GM10266 (cell line): ENCODE data around the gene GRN.
"Not testable (repeated sequence)": the region's sequence is repeated elsewhere in the genome, so short reads cannot be mapped to it uniquely, and the experiment has no call there.

Experiments used
- DNase-seq: peaks from one replicate; pipeline ENCODE4 v3.0.0; 2012; ENCODE audit errors: extremely low spot score
- TF ChIP-seq, protein P1 (sequence below): IDR thresholded peaks from 2 replicates; pipeline ENCODE4 v1.5.1; 2012; ENCODE audit warnings: mild to moderate bottlenecking, low read depth; ENCODE audit not compliant: control insufficient read depth, insufficient read depth; ENCODE audit errors: missing control alignments

Gene GRN

DNA sequence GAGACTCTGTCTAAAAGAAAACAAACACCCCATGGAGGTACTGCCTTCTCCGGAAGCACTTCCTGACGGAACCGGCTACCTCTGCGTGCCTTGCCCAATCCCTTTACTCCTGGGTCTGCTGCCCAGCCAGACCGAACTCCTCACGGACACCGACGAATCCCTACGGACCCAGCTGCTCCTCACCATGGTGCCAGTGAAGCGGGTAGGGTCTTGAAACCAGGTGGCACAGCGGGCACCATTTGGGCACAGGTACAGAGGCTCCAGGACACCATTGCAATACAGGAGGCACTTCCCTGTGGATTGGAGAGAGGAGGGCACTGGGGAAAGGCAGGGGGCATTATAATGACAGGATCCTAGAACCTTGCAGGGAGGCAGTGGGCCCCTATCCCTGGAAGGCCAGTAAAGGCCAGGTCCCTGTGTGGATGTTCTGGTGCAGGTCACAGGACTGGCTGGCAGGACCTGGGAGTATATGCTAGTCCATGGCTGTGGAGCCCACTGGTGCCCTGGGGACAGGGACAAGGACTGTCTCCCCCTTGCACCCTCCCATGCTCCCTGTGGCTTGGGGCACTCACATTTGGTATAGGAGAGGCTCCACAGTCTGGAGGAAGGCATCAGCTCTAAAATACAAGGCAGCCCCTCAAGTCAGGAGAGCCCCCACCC, 22.7 kb upstream of the GRN start:
- TF ChIP-seq, protein P1, sequence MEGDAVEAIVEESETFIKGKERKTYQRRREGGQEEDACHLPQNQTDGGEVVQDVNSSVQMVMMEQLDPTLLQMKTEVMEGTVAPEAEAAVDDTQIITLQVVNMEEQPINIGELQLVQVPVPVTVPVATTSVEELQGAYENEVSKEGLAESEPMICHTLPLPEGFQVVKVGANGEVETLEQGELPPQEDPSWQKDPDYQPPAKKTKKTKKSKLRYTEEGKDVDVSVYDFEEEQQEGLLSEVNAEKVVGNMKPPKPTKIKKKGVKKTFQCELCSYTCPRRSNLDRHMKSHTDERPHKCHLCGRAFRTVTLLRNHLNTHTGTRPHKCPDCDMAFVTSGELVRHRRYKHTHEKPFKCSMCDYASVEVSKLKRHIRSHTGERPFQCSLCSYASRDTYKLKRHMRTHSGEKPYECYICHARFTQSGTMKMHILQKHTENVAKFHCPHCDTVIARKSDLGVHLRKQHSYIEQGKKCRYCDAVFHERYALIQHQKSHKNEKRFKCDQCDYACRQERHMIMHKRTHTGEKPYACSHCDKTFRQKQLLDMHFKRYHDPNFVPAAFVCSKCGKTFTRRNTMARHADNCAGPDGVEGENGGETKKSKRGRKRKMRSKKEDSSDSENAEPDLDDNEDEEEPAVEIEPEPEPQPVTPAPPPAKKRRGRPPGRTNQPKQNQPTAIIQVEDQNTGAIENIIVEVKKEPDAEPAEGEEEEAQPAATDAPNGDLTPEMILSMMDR: no peak
- no peak for DNase-seq

GRCh38 chr17:44323359-44324091, 21.6 kb upstream of the GRN start:
- DNase-seq: no peak
- TF ChIP-seq, protein P1: no peak

DNA sequence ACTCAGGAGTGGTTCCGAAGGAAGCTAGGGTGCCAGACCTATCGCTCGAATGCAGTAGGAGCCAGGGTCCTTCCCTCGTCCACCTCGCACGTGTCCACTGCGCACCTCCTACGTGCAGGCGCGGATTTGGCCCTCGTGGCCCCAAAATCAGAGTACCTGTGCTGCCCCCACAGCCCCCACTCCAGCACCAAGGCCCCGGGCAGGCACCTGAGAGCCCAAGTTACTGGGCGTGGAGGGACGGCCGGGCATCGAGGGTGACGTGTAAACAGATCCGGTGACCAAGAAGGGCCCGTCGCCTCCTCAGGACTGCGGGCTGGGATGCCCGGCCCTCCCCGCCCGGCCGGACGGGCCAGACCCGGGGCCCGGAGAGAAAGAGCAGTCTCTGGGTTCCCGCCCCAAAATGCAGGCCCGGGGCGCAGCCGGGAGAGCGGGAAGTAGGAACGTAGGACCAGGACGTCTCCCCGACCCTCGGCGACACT, 21.0 kb upstream of the GRN start:
- DNase-seq: peak; percentile 41
- TF ChIP-seq, protein P1: no peak

- TF ChIP-seq, protein P1: no peak
- peak; percentile 97 for DNase-seq
Observed at GRCh38 chr17:44324571-44325275, 20.4 kb upstream of the GRN start, which contains the start of gene SLC25A39. TSS of gene SLC25A39 (minus strand) at chr17:44324823. CDS start at chr17:44323562, 1,261 bp downstream.

DNA sequence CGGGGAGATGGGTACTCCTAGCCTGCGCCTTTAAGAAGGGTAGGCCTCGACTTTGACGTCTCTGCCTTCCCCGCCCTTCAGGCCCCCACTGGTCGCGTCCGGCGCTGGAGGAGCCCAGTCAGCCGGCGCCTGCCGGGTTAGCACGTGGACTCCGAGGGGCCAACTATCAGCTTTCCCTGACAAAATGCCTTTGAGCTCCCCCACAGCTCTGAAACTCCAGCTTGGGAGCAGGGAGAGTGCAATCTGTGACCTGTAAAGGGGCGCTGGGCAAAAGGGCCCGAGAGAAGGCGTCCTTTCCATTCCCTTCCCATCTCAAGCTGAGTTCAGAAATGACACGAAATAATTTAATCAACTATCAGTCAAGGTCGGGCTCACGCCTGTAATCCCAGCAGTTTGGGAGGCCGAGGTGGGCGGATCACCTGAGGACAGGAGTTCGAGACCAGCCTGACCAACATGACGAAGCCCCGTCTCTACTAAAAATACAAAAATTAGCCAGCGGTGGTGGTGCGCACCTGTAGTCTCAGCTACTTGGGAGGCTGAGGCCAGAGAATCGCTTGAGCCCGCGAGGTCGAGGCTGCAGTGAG, 18.1 kb upstream of the GRN start:
- TF ChIP-seq, protein P1: no peak

GRCh38 chr17:44327715-44328449, 17.2 kb upstream of the GRN start:
- TF ChIP-seq, protein P1: no peak
- no peak for DNase-seq

More for the DNA sequence above, 18.1 kb upstream of the GRN start:
- DNase-seq: peak; percentile 92

DNA sequence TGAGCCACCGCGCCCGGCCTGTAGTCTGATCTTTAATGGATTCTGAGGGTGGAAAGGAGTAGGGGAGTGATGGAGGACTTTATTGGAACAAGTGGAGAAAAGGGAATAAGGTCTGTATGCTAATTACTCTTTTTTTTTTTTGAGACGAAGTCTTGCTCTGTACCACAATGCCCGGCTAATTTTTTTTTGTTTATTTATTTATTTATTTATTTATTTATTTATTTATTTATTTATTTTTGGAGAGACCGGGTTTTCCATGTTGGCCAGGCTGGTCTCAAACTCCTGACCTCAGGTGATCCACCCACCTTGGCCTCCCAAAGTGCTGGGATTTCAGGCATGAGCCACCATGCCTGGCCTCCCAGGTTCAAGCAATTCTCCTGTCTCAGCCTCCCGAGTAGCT, 15.6 kb upstream of the GRN start:
- not testable (repeated sequence) for DNase-seq

GRCh38 chr17:44330263-44330662, 14.8 kb upstream of the GRN start:
- not testable (repeated sequence) for DNase-seq
